HEK293 (cell line): ENCODE measurements around the gene LSM11.

Experiments used
- ZNF174 ChIP-seq: fragments of 450-650 bp; formaldehyde crosslinking; IDR thresholded peaks from 2 replicates; pipeline ENCODE4 v1.5.0; 2017; ENCODE audit warnings: missing biosample characterization, mild to moderate bottlenecking, missing genetic modification characterization
- ZNF510 ChIP-seq: fragments of 450-650 bp; formaldehyde crosslinking; IDR thresholded peaks from 2 replicates; pipeline ENCODE4 v1.5.1; 2018; ENCODE audit warnings: mild to moderate bottlenecking, missing genetic modification characterization, missing biosample characterization; ENCODE audit not compliant: insufficient replicate concordance
- ZNF707 ChIP-seq: fragments of 450-650 bp; formaldehyde crosslinking; IDR thresholded peaks from 2 replicates; pipeline ENCODE4 v1.5.1; 2016; ENCODE audit warnings: missing biosample characterization, missing genetic modification characterization
- ZNF747 ChIP-seq: fragments of 450-650 bp; formaldehyde crosslinking; IDR thresholded peaks from 2 replicates; pipeline ENCODE4 v1.5.1; 2016; ENCODE audit warnings: missing biosample characterization, missing genetic modification characterization
- TF ChIP-seq, protein P1 (sequence below): fragments of 450-650 bp; formaldehyde crosslinking; IDR thresholded peaks from 2 replicates; pipeline ENCODE4 v1.5.1; 2016; ENCODE audit warnings: missing biosample characterization, missing genetic modification characterization, borderline replicate concordance
- TF ChIP-seq, protein P2 (sequence below): fragments of 450-650 bp; formaldehyde crosslinking; IDR thresholded peaks from 2 replicates; pipeline ENCODE4 v1.5.1; 2016; ENCODE audit warnings: missing biosample characterization, missing genetic modification characterization
- TF ChIP-seq, protein P3 (sequence below): fragments of 450-650 bp; formaldehyde crosslinking; IDR thresholded peaks from 2 replicates; pipeline ENCODE4 v1.5.1; 2016; ENCODE audit warnings: missing biosample characterization, missing genetic modification characterization

- TF ChIP-seq ZNF747 (tag by site-specific recombination): no peak
- TF ChIP-seq ZNF707 (tag by site-specific recombination): no peak
- TF ChIP-seq, protein P1, sequence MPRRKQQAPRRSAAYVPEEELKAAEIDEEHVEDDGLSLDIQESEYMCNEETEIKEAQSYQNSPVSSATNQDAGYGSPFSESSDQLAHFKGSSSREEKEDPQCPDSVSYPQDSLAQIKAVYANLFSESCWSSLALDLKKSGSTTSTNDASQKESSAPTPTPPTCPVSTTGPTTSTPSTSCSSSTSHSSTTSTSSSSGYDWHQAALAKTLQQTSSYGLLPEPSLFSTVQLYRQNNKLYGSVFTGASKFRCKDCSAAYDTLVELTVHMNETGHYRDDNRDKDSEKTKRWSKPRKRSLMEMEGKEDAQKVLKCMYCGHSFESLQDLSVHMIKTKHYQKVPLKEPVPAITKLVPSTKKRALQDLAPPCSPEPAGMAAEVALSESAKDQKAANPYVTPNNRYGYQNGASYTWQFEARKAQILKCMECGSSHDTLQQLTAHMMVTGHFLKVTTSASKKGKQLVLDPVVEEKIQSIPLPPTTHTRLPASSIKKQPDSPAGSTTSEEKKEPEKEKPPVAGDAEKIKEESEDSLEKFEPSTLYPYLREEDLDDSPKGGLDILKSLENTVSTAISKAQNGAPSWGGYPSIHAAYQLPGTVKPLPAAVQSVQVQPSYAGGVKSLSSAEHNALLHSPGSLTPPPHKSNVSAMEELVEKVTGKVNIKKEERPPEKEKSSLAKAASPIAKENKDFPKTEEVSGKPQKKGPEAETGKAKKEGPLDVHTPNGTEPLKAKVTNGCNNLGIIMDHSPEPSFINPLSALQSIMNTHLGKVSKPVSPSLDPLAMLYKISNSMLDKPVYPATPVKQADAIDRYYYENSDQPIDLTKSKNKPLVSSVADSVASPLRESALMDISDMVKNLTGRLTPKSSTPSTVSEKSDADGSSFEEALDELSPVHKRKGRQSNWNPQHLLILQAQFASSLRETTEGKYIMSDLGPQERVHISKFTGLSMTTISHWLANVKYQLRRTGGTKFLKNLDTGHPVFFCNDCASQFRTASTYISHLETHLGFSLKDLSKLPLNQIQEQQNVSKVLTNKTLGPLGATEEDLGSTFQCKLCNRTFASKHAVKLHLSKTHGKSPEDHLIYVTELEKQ: no peak
- TF ChIP-seq, protein P2, sequence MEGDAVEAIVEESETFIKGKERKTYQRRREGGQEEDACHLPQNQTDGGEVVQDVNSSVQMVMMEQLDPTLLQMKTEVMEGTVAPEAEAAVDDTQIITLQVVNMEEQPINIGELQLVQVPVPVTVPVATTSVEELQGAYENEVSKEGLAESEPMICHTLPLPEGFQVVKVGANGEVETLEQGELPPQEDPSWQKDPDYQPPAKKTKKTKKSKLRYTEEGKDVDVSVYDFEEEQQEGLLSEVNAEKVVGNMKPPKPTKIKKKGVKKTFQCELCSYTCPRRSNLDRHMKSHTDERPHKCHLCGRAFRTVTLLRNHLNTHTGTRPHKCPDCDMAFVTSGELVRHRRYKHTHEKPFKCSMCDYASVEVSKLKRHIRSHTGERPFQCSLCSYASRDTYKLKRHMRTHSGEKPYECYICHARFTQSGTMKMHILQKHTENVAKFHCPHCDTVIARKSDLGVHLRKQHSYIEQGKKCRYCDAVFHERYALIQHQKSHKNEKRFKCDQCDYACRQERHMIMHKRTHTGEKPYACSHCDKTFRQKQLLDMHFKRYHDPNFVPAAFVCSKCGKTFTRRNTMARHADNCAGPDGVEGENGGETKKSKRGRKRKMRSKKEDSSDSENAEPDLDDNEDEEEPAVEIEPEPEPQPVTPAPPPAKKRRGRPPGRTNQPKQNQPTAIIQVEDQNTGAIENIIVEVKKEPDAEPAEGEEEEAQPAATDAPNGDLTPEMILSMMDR (tag by site-specific recombination): no peak
- no peak for TF ChIP-seq ZNF510 (tag by site-specific recombination)
- TF ChIP-seq, protein P3, sequence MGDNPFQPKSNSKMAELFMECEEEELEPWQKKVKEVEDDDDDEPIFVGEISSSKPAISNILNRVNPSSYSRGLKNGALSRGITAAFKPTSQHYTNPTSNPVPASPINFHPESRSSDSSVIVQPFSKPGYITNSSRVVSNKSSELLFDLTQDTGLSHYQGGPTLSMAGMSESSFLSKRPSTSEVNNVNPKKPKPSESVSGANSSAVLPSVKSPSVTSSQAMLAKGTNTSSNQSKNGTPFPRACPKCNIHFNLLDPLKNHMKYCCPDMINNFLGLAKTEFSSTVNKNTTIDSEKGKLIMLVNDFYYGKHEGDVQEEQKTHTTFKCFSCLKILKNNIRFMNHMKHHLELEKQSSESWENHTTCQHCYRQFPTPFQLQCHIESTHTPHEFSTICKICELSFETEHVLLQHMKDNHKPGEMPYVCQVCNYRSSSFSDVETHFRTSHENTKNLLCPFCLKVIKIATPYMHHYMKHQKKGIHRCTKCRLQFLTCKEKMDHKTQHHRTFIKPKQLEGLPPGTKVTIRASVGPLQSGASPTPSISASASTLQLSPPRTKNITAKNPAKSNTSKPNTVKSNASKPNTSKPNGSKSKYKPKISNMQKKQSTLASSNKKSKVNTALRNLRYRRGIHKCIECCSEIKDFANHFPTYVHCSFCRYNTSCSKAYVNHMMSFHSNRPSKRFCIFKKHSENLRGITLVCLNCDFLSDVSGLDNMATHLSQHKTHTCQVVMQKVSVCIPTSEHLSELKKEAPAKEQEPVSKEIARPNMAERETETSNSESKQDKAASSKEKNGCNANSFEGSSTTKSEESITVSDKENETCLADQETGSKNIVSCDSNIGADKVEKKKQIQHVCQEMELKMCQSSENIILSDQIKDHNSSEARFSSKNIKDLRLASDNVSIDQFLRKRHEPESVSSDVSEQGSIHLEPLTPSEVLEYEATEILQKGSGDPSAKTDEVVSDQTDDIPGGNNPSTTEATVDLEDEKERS (tag by site-specific recombination): no peak
- TF ChIP-seq ZNF174: no peak
Observed at GRCh38 chr5:157808043-157808442, 64.5 kb downstream of the LSM11 start.
